Keratinocyte (primary cell): ENCODE results near the gene SELENOK. TPM values are rescaled to one million over a fixed set of nuclear protein-coding genes. Genes with fewer than 3 reads are reported as not detected.

Experiments
- DNase-seq: peaks from one replicate; pipeline ENCODE4 v3.0.0-alpha.2; 2011; ENCODE audit warnings: low read depth, missing footprints, low spot score
- FAIRE-seq: peaks from 2 replicates; lab custom pipeline; 2011; peaks lifted over from hg19 to GRCh38; lab: Jason Lieb, UNC
- H2AFZ ChIP-seq: 2 replicates; pipeline ENCODE4 v1.6.0; 2012; ENCODE audit warnings: low read length, control low read depth, inconsistent platforms; ENCODE audit not compliant: control insufficient read depth
- H3K27ac ChIP-seq: 2 replicates; pipeline ENCODE4 v1.5.1; 2011; ENCODE audit warnings: low read length; ENCODE audit not compliant: control insufficient read depth, insufficient read depth
- H3K27me3 ChIP-seq: 3 replicates; pipeline ENCODE4 v1.6.0; 2011; ENCODE audit warnings: low read length; ENCODE audit not compliant: control insufficient read depth, insufficient read depth; ENCODE audit errors: extremely low read depth
- H3K36me3 ChIP-seq, 2 experiments: 2 replicates in 1 of 2; 3 replicates in 1 of 2; pipeline ENCODE4 v1.5.1; 2011; ENCODE audit warnings: low read length in 2 of 2, mild to moderate bottlenecking in 1 of 2; ENCODE audit not compliant: control insufficient read depth in 2 of 2, insufficient read depth in 2 of 2; ENCODE audit errors: extremely low read depth in 1 of 2
- H3K4me1 ChIP-seq: 3 replicates; pipeline ENCODE4 v1.5.1; 2011; ENCODE audit warnings: low read length; ENCODE audit not compliant: control insufficient read depth, insufficient read depth; ENCODE audit errors: extremely low read depth
- H3K4me2 ChIP-seq: 3 replicates; pipeline ENCODE4 v1.6.0; 2011; ENCODE audit warnings: low read depth, low read length; ENCODE audit not compliant: control insufficient read depth, insufficient read depth; ENCODE audit errors: extremely low read depth
- H3K4me3 ChIP-seq, 3 experiments: fragments of 200-600 bp in 1 of 3; sonication (generic) in 1 of 3; 2 replicates in 2 of 3; 3 replicates in 1 of 3; pipeline ENCODE4 v1.5.1; 2011 to 2016; ENCODE audit warnings: low read length in 3 of 3, mild to moderate bottlenecking in 3 of 3, control low read depth in 2 of 3, inconsistent platforms in 1 of 3, low read depth in 1 of 3, mixed read lengths in 1 of 3, mixed run types in 1 of 3, moderate library complexity in 1 of 3; ENCODE audit not compliant: control insufficient read depth in 2 of 3, insufficient read depth in 2 of 3; ENCODE audit errors: extremely low read depth in 1 of 3
- H3K79me2 ChIP-seq: 2 replicates; pipeline ENCODE4 v1.6.0; 2012; ENCODE audit warnings: low read length; ENCODE audit not compliant: control insufficient read depth, insufficient read depth
- H3K9ac ChIP-seq: 3 replicates; pipeline ENCODE4 v1.6.0; 2011; ENCODE audit warnings: low read length; ENCODE audit not compliant: control insufficient read depth, insufficient read depth; ENCODE audit errors: extremely low read depth
- H3K9me1 ChIP-seq: 3 replicates; pipeline ENCODE4 v1.6.0; 2011; ENCODE audit warnings: low read length; ENCODE audit not compliant: control insufficient read depth, insufficient read depth; ENCODE audit errors: extremely low read depth
- H3K9me3 ChIP-seq: 2 replicates; pipeline ENCODE4 v1.5.1; 2012; ENCODE audit warnings: low read depth, low read length; ENCODE audit not compliant: control insufficient read depth
- H4K20me1 ChIP-seq: 3 replicates; pipeline ENCODE4 v1.6.0; 2011; ENCODE audit warnings: low read length; ENCODE audit not compliant: control insufficient read depth, insufficient read depth; ENCODE audit errors: extremely low read depth
- CTCF ChIP-seq, 3 experiments: IDR thresholded peaks in 1 of 3; conservative IDR thresholded peaks in 1 of 3; optimal IDR thresholded peaks in 1 of 3; 2 replicates in 2 of 3; 3 replicates in 1 of 3; pipeline versions ENCODE3 to v1.5.1; 2011; ENCODE audit warnings: low read length in 3 of 3, mild to moderate bottlenecking in 3 of 3, moderate library complexity in 2 of 3, control low read depth in 1 of 3, inconsistent platforms in 1 of 3; ENCODE audit not compliant: insufficient read depth in 2 of 3; ENCODE audit errors: extremely low read depth in 1 of 3
- EZH2 ChIP-seq: IDR thresholded peaks from one replicate; pipeline ENCODE4 v1.6.1; 2012; ENCODE audit warnings: inconsistent platforms, mild to moderate bottlenecking, low read length, moderate library complexity
- dilution Hi-C: fragments of 300-500 bp; cut with MboI; formaldehyde crosslinking; loops from one replicate; pipeline ENCODE4 v1.7.0; 2020; ENCODE audit warnings: low sequenced_read_pairs; ENCODE audit not compliant: extremely low pct_ligation_motif_present
- polyA plus RNA-seq, 5 experiments: library from polyadenylated mRNA; depleted of rRNA in 3 of 5; stranded (reverse) in 3 of 5; stranded (forward) in 1 of 5; unstranded in 1 of 5; fragments of >200 nt; gene quantifications; 1 replicate in 1 of 5; 2 replicates in 3 of 5; 3 replicates in 1 of 5; pipeline versions ENCODE4 v1.2.1 to v1.2.3, GENCODE V29; 2011 to 2012; ENCODE audit warnings: missing spikeins in 2 of 5, low read depth in 1 of 5, low replicate concordance in 1 of 5

The SELENOK gene
- polyA plus RNA-seq, 1 donor (not counting 4 experiments of a cell fraction or from before 2014, with no cell fraction given) = 94.9 TPM

GRCh38 chr3:53865732-53866499, 25.7 kb downstream of the SELENOK start:
- DNase-seq (no peak), FAIRE-seq (no peak)
- no peaks in the 10 kb centered on the region for H3K79me2 ChIP-seq
- H3K9me1 ChIP-seq = no peaks in the 10 kb centered on the region
- peaks cover 3 to 10% of the 10 kb centered on the region in 2 experiments for H3K36me3 ChIP-seq
- no peak overlapping the region for H3K4me3 ChIP-seq
- no peak overlapping the region for H3K9ac ChIP-seq
- no peaks in the 10 kb centered on the region for H3K9me3 ChIP-seq
- TF ChIP-seq CTCF (optimal IDR thresholded peaks at IDR 0.05 in 1 of 3, IDR thresholded peaks at IDR 0.05 in 1 of 3, conservative IDR thresholded peaks at IDR 0.05 in 1 of 3; ENCODE audit: extremely low read depth in 1 of 3, insufficient read depth in 2 of 3, low read length in 3 of 3) = no peak
- no peak for TF ChIP-seq EZH2
- dilution Hi-C loops = no loop called here
- H4K20me1 ChIP-seq = no peaks in the 10 kb centered on the region
- H3K27me3 ChIP-seq = no peaks in the 10 kb centered on the region
- no peak overlapping the region for H2AFZ ChIP-seq
- H3K27ac ChIP-seq = no peak overlapping the region
- H3K4me2 ChIP-seq = no peak overlapping the region
- H3K4me1 ChIP-seq = no peaks in the 10 kb centered on the region

- Histone ChIP-seq H3K9ac (no peak overlapping the region), H3K36me3 (peaks cover 0 to 3% of the 10 kb centered on the region in 2 experiments), H2AFZ (no peak overlapping the region), H3K79me2 (no peaks in the 10 kb centered on the region), H3K4me2 (no peak overlapping the region), H3K27me3 (no peaks in the 10 kb centered on the region), H3K9me3 (no peaks in the 10 kb centered on the region), H3K9me1 (no peaks in the 10 kb centered on the region), H3K4me3 (no peak overlapping the region), H3K4me1 (no peaks in the 10 kb centered on the region), H4K20me1 (no peaks in the 10 kb centered on the region), H3K27ac (no peak overlapping the region)
- dilution Hi-C loops = no loop called here
- FAIRE-seq = no peak
- no peak for DNase-seq
- no peak for TF ChIP-seq EZH2
- no peak for TF ChIP-seq CTCF (optimal IDR thresholded peaks at IDR 0.05 in 1 of 3, IDR thresholded peaks at IDR 0.05 in 1 of 3, conservative IDR thresholded peaks at IDR 0.05 in 1 of 3; ENCODE audit: extremely low read depth in 1 of 3, insufficient read depth in 2 of 3, low read length in 3 of 3)
Observed at GRCh38 chr3:53863145-53863544, 28.5 kb downstream of the SELENOK start.
